H9 (cell line): Measurements from ENCODE around the gene IL1R2. TPM values are rescaled to one million over a fixed set of nuclear protein-coding genes. Genes with fewer than 3 reads are reported as not detected.

ENCODE experiments used
- DNase-seq: peaks from one replicate; pipeline ENCODE4 v3.0.0-alpha.2; 2017
- H2AFZ ChIP-seq: one replicate; pipeline ENCODE4 v1.6.1; 2013; ENCODE audit warnings: mild to moderate bottlenecking, low read length, control low read depth, moderate library complexity
- H2AK5ac ChIP-seq: 2 replicates; pipeline ENCODE4 v1.6.1; 2013; ENCODE audit warnings: low read length, control low read depth, mixed read lengths; ENCODE audit not compliant: insufficient read length
- H2BK120ac ChIP-seq: one replicate; pipeline ENCODE4 v1.6.1; 2013; ENCODE audit warnings: low read depth, mild to moderate bottlenecking, low read length, control low read depth, inconsistent platforms; ENCODE audit not compliant: poor library complexity, severe bottlenecking
- H2BK12ac ChIP-seq: 2 replicates; pipeline ENCODE4 v1.6.1; 2013; ENCODE audit warnings: low read length, control low read depth, mixed read lengths, low read depth; ENCODE audit not compliant: insufficient read length
- H2BK15ac ChIP-seq: 2 replicates; pipeline ENCODE4 v1.6.1; 2013; ENCODE audit warnings: low read depth, low read length, control low read depth
- H2BK20ac ChIP-seq: one replicate; pipeline ENCODE4 v1.6.1; 2013; ENCODE audit warnings: low read depth, mild to moderate bottlenecking, low read length, control low read depth, inconsistent platforms; ENCODE audit not compliant: poor library complexity, severe bottlenecking
- H2BK5ac ChIP-seq: 2 replicates; pipeline ENCODE4 v1.6.1; 2013; ENCODE audit warnings: low read length, control low read depth, mixed read lengths; ENCODE audit not compliant: insufficient read length
- H3K14ac ChIP-seq: 2 replicates; pipeline ENCODE4 v1.6.1; 2013; ENCODE audit warnings: low read length, control low read depth; ENCODE audit not compliant: insufficient read depth
- H3K18ac ChIP-seq: 2 replicates; pipeline ENCODE4 v1.6.1; 2013; ENCODE audit warnings: low read depth, mild to moderate bottlenecking, mixed read lengths, low read length, control low read depth; ENCODE audit not compliant: insufficient read length
- H3K23ac ChIP-seq: 2 replicates; pipeline ENCODE4 v1.6.1; 2013; ENCODE audit warnings: low read length, control low read depth, mixed read lengths, low read depth; ENCODE audit not compliant: insufficient read length
- H3K23me2 ChIP-seq: 2 replicates; pipeline ENCODE4 v1.6.1; 2013; ENCODE audit warnings: low read depth, mild to moderate bottlenecking, mixed read lengths, low read length, control low read depth; ENCODE audit not compliant: insufficient read length, poor library complexity, severe bottlenecking
- H3K27ac ChIP-seq: 2 replicates; pipeline ENCODE4 v1.5.1; 2013; ENCODE audit warnings: low read length, control low read depth, mixed read lengths, low read depth; ENCODE audit not compliant: insufficient read length
- H3K27me3 ChIP-seq: 2 replicates; pipeline ENCODE4 v1.6.1; 2013; ENCODE audit warnings: low read length, control low read depth, inconsistent platforms; ENCODE audit not compliant: insufficient read depth
- H3K4ac ChIP-seq: 2 replicates; pipeline ENCODE4 v1.6.1; 2013; ENCODE audit warnings: low read depth, mild to moderate bottlenecking, control low read depth, inconsistent platforms, low read length, moderate library complexity
- H3K4me1 ChIP-seq: 2 replicates; pipeline ENCODE4 v1.6.1; 2013; ENCODE audit warnings: low read length, control low read depth, inconsistent platforms; ENCODE audit not compliant: insufficient read depth
- H3K4me2 ChIP-seq: 2 replicates; pipeline ENCODE4 v1.6.1; 2013; ENCODE audit warnings: low read length, control low read depth, mixed read lengths; ENCODE audit not compliant: insufficient read length, insufficient read depth
- H3K56ac ChIP-seq: 2 replicates; pipeline ENCODE4 v1.6.1; 2013; ENCODE audit warnings: low read depth, mild to moderate bottlenecking, mixed read lengths, low read length, control low read depth; ENCODE audit not compliant: insufficient read length
- H3K79me1 ChIP-seq: 2 replicates; pipeline ENCODE4 v1.6.1; 2013; ENCODE audit warnings: low read depth, mild to moderate bottlenecking, moderate library complexity, low read length, control low read depth, inconsistent platforms; ENCODE audit not compliant: insufficient read depth, poor library complexity, severe bottlenecking
- H3K79me2 ChIP-seq: 2 replicates; pipeline ENCODE4 v1.6.1; 2013; ENCODE audit warnings: low read length, control low read depth, inconsistent platforms; ENCODE audit not compliant: insufficient read depth
- H3K9ac ChIP-seq: 2 replicates; pipeline ENCODE4 v1.6.1; 2013; ENCODE audit warnings: low read length, control low read depth, mixed read lengths; ENCODE audit not compliant: insufficient read length; ENCODE audit errors: extremely low read depth
- H3K9me3 ChIP-seq: one replicate; pipeline ENCODE4 v1.6.1; 2013; ENCODE audit warnings: low read depth, low read length, inconsistent platforms; ENCODE audit not compliant: control insufficient read depth
- H3T11ph ChIP-seq: one replicate; pipeline ENCODE4 v1.6.1; 2013; ENCODE audit warnings: mild to moderate bottlenecking, low read length, control low read depth, inconsistent platforms
- H4K20me1 ChIP-seq: one replicate; pipeline ENCODE4 v1.6.1; 2013; ENCODE audit not compliant: control insufficient read depth, insufficient read length, insufficient read depth
- H4K5ac ChIP-seq: 2 replicates; pipeline ENCODE4 v1.6.1; 2013; ENCODE audit warnings: low read depth, mild to moderate bottlenecking, mixed read lengths, low read length, control low read depth; ENCODE audit not compliant: insufficient read length
- H4K8ac ChIP-seq: replicated peaks from 2 replicates; pipeline ENCODE4 v1.6.1; 2013; ENCODE audit warnings: low read length, control low read depth, mixed read lengths, low read depth; ENCODE audit not compliant: insufficient read length
- H4K91ac ChIP-seq: 2 replicates; pipeline ENCODE4 v1.6.1; 2013; ENCODE audit warnings: low read depth, mild to moderate bottlenecking, moderate library complexity, mixed read lengths, low read length, control low read depth; ENCODE audit not compliant: insufficient read length
- H3K27ac Mint-ChIP-seq, 3 experiments: 2 replicates in 2 of 3; 3 replicates in 1 of 3; pipeline ENCODE4 v1.8.0; 2020 to 2021; ENCODE audit warnings: mixed read lengths in 3 of 3, mild to moderate bottlenecking in 1 of 3, moderate library complexity in 1 of 3
- H3K27me3 Mint-ChIP-seq: 2 replicates; pipeline ENCODE4 v1.8.0; 2021; ENCODE audit warnings: low read depth, mild to moderate bottlenecking, moderate library complexity, mixed read lengths
- H3K36me3 Mint-ChIP-seq, 3 experiments: 2 replicates in 2 of 3; 3 replicates in 1 of 3; pipeline ENCODE4 v1.8.0; 2020 to 2021; ENCODE audit warnings: low read depth in 3 of 3, mixed read lengths in 3 of 3; ENCODE audit not compliant: insufficient read depth in 1 of 3
- H3K4me1 Mint-ChIP-seq, 2 experiments: 2 replicates each; pipeline ENCODE4 v1.8.0; 2020; ENCODE audit warnings: mixed read lengths in 2 of 2
- H3K4me3 Mint-ChIP-seq, 2 experiments: 2 replicates in 1 of 2; 3 replicates in 1 of 2; pipeline ENCODE4 v1.8.0; 2020 to 2021; ENCODE audit warnings: mild to moderate bottlenecking in 2 of 2, mixed read lengths in 2 of 2, moderate library complexity in 1 of 2
- H3K9me3 Mint-ChIP-seq, 2 experiments: 2 replicates in 1 of 2; 3 replicates in 1 of 2; pipeline ENCODE4 v1.8.0; 2020; ENCODE audit warnings: mild to moderate bottlenecking in 2 of 2, mixed read lengths in 2 of 2, moderate library complexity in 1 of 2
- WGBS: extraction: QIAGEN DNeasy Blood & Tissue Kit; methylation state at CpG from one replicate; pipeline ENCODE4 v1.1.7; 2013; ENCODE audit warnings: missing lambda C conversion rate, low lambda C conversion rate, mixed read lengths; ENCODE audit not compliant: insufficient read length; ENCODE audit errors: extremely low coverage; 5-methylcytosine and 5-hydroxymethylcytosine counted together
- total RNA-seq: library from RNA; stranded (reverse); gene quantifications from 2 replicates; pipeline ENCODE4 v1.2.1, GENCODE V29; 2021
- TF ChIP-seq, protein P1 (sequence below): fragments of 200-600 bp; sonication (generic); conservative IDR thresholded peaks from 3 replicates; pipeline ENCODE4 v1.8.0; 2021; ENCODE audit warnings: antibody characterized with exemption, mild to moderate bottlenecking

The IL1R2 gene
- total RNA-seq, 1 experiment from 2014 or later = not detected

GRCh38 chr2:102065675-102066252 is 74.0 kb downstream of the IL1R2 start:
- no peak for DNase-seq
- no peak overlapping the region for H3K18ac ChIP-seq
- no peaks in the 10 kb centered on the region for H3K79me2 ChIP-seq
- no peak overlapping the region for H3K9ac ChIP-seq
- no peak overlapping the region for H3K4ac ChIP-seq
- H3K27me3 ChIP-seq = no peaks in the 10 kb centered on the region
- H3K4me2 ChIP-seq = no peak overlapping the region
- H2BK12ac ChIP-seq = no peak overlapping the region
- no peaks in the 10 kb centered on the region for H4K20me1 ChIP-seq
- no peak overlapping the region; the same call in 1 of the 2 replicates for H3K14ac ChIP-seq
- H3K79me1 ChIP-seq = no peaks in the 10 kb centered on the region
- no peak overlapping the region for H3K56ac ChIP-seq
- H3K23ac ChIP-seq = no peak overlapping the region
- H4K8ac ChIP-seq = no peak overlapping the region
- no peak overlapping the region for H3T11ph ChIP-seq
- H2AFZ ChIP-seq = no peak overlapping the region
- Mint-ChIP-seq H3K27ac (peak overlapping the region in 1 of 3 experiments; percentile 34; a peak in 2 of 7 replicates), H3K4me1 (peaks cover 3 to 4% of the 10 kb centered on the region in 2 experiments; a peak in 1 of 4 replicates), H3K27me3 (peaks cover 4% of the 10 kb centered on the region), H3K36me3 (peaks cover 0 to 4% (median 2%) of the 10 kb centered on the region in 3 experiments; a peak in 2 of 7 replicates), H3K9me3 (peaks cover 0 to 2% of the 10 kb centered on the region in 2 experiments; a peak in 1 of 5 replicates), H3K4me3 (no peak overlapping the region; a peak in 1 of 5 replicates)
- H2BK15ac ChIP-seq = no peak overlapping the region
- no peak overlapping the region for H4K5ac ChIP-seq
- H2BK120ac ChIP-seq = no peak overlapping the region
- WGBS = no CpG with 5 or more reads among the region's 12 CpGs
- TF ChIP-seq, protein P1, sequence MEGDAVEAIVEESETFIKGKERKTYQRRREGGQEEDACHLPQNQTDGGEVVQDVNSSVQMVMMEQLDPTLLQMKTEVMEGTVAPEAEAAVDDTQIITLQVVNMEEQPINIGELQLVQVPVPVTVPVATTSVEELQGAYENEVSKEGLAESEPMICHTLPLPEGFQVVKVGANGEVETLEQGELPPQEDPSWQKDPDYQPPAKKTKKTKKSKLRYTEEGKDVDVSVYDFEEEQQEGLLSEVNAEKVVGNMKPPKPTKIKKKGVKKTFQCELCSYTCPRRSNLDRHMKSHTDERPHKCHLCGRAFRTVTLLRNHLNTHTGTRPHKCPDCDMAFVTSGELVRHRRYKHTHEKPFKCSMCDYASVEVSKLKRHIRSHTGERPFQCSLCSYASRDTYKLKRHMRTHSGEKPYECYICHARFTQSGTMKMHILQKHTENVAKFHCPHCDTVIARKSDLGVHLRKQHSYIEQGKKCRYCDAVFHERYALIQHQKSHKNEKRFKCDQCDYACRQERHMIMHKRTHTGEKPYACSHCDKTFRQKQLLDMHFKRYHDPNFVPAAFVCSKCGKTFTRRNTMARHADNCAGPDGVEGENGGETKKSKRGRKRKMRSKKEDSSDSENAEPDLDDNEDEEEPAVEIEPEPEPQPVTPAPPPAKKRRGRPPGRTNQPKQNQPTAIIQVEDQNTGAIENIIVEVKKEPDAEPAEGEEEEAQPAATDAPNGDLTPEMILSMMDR = no peak
- no peaks in the 10 kb centered on the region for H3K4me1 ChIP-seq
- H3K23me2 ChIP-seq = no peaks in the 10 kb centered on the region
- no peak overlapping the region for H2BK5ac ChIP-seq
- no peak overlapping the region for H2AK5ac ChIP-seq
- no peak overlapping the region for H4K91ac ChIP-seq
- no peak overlapping the region for H2BK20ac ChIP-seq
- H3K27ac ChIP-seq = no peak overlapping the region
- no peaks in the 10 kb centered on the region for H3K9me3 ChIP-seq
